Naive thymus-derived CD4-positive, alpha-beta T cell (primary cell): Measurements from ENCODE around the gene CELSR2. TPM values are rescaled to one million over a fixed set of nuclear protein-coding genes. Genes with fewer than 3 reads are reported as not detected.

Experiments
- ATAC-seq: fragments of 150-1000 bp; cut with Tn5 transposase; 2 replicates; pipeline ENCODE4 v1.10.0; 2021; ENCODE audit warnings: mild to moderate bottlenecking, moderate library complexity
- CTCF ChIA-PET: fragments of 350-600 bp; sonication (Branson Sonifier 250); formaldehyde crosslinking; loops from one replicate; lab custom pipeline; 2021; ENCODE audit warnings: antibody characterized with exemption; lab: Charles Lee
- POLR2A ChIA-PET: fragments of 350-600 bp; sonication (Branson Sonifier 250); formaldehyde crosslinking; loops from one replicate; lab custom pipeline; 2021; ENCODE audit warnings: antibody characterized with exemption, inconsistent platforms; lab: Charles Lee
- DNase-seq, 9 donors: peaks; one replicate each; pipeline versions ENCODE4 v3.0.0 to v3.0.0-alpha.2; 2020 to 2022; ENCODE audit warnings: mixed read lengths in 1 of 9
- H3K27ac ChIP-seq: one replicate; pipeline ENCODE4 v1.7.0; 2013; ENCODE audit warnings: mild to moderate bottlenecking, low read depth, low read length, moderate library complexity
- H3K27me3 ChIP-seq, 2 donors: one replicate each; pipeline ENCODE4 v1.7.0; 2013; ENCODE audit warnings: low read length in 2 of 2, mild to moderate bottlenecking in 2 of 2, moderate library complexity in 2 of 2; ENCODE audit not compliant: control insufficient read depth in 2 of 2, insufficient read depth in 2 of 2
- H3K36me3 ChIP-seq, 3 experiments: 1 replicate in 2 of 3; 2 replicates in 1 of 3; pipeline ENCODE4 v1.7.0; 2013; ENCODE audit warnings: low read length in 3 of 3, mild to moderate bottlenecking in 3 of 3, moderate library complexity in 1 of 3; ENCODE audit not compliant: insufficient read depth in 3 of 3, control insufficient read depth in 2 of 3
- H3K4me1 ChIP-seq, 2 donors: one replicate each; pipeline ENCODE4 v1.7.0; 2013; ENCODE audit warnings: low read length in 2 of 2, mild to moderate bottlenecking in 2 of 2, moderate library complexity in 1 of 2; ENCODE audit not compliant: control insufficient read depth in 2 of 2, insufficient read depth in 2 of 2
- H3K4me3 ChIP-seq: 2 replicates; pipeline ENCODE4 v1.7.0; 2013; ENCODE audit warnings: mild to moderate bottlenecking, low read length
- H3K9me3 ChIP-seq, 3 experiments: 1 replicate in 2 of 3; 2 replicates in 1 of 3; pipeline ENCODE4 v1.7.0; 2013; ENCODE audit warnings: low read length in 3 of 3; ENCODE audit not compliant: control insufficient read depth in 2 of 3
- H3K27ac Mint-ChIP-seq, 9 donors: one replicate each; pipeline ENCODE4 v1.8.0; 2020 to 2022; ENCODE audit warnings: mixed read lengths in 9 of 9, mild to moderate bottlenecking in 8 of 9, moderate library complexity in 5 of 9, inconsistent platforms in 2 of 9
- H3K27me3 Mint-ChIP-seq, 5 donors: one replicate each; pipeline ENCODE4 v1.8.0; 2021 to 2022; ENCODE audit warnings: mixed read lengths in 5 of 5, mild to moderate bottlenecking in 1 of 5
- H3K36me3 Mint-ChIP-seq, 5 donors: one replicate each; pipeline ENCODE4 v1.8.0; 2020 to 2022; ENCODE audit warnings: mixed read lengths in 5 of 5, mild to moderate bottlenecking in 3 of 5, inconsistent platforms in 1 of 5
- H3K4me1 Mint-ChIP-seq, 7 donors: one replicate each; pipeline ENCODE4 v1.8.0; 2020 to 2022; ENCODE audit warnings: mixed read lengths in 7 of 7, mild to moderate bottlenecking in 3 of 7, inconsistent platforms in 1 of 7
- H3K4me3 Mint-ChIP-seq, 10 donors: one replicate each; pipeline ENCODE4 v1.8.0; 2020 to 2022; ENCODE audit warnings: mild to moderate bottlenecking in 10 of 10, mixed read lengths in 10 of 10, moderate library complexity in 6 of 10, inconsistent platforms in 2 of 10
- H3K9me3 Mint-ChIP-seq, 11 donors: one replicate each; pipeline ENCODE4 v1.8.0; 2020 to 2022; ENCODE audit warnings: mixed read lengths in 11 of 11, mild to moderate bottlenecking in 4 of 11, inconsistent platforms in 1 of 11, moderate library complexity in 1 of 11
- intact Hi-C, 2 donors: fragments of 100-400 bp; cut with micrococcal nuclease; formaldehyde crosslinking; loops; one replicate each; pipeline ENCODE4 v1.15.1; 2023
- polyA plus RNA-seq, 2 donors: library from polyadenylated mRNA; unstranded; fragments of 300-500 nt; fragmentation: Illumina TruSeq; gene quantifications; one replicate each; pipeline ENCODE4 v1.2.3, GENCODE V29; 2021
- total RNA-seq, 6 experiments: library from RNA in 5 of 6; stranded (reverse) in 5 of 6; gene quantifications; 1 replicate in 5 of 6; 2 replicates in 1 of 6; pipeline ENCODE4 v1.2.3 and lab custom pipeline; 2021 to 2026

The CELSR2 gene
- total and polyA plus RNA-seq, 7 experiments from 2014 or later, result 0.17 to 6.4 (median 3.1) TPM

- intact Hi-C loops, result no loop called here
- Histone ChIP-seq H3K4me1 (peaks cover 0 to 1% of the 10 kb centered on the region in 2 donors), H3K27ac (no peak overlapping the region), H3K4me3 (no peak overlapping the region), H3K36me3 (peaks cover 0 to 4% (median 0%) of the 10 kb centered on the region in 3 experiments), H3K9me3 (no peaks in the 10 kb centered on the region), H3K27me3 (no peaks in the 10 kb centered on the region)
- Mint-ChIP-seq H3K9me3 (peaks cover 0 to under 1% (median 0%) of the 10 kb centered on the region in 11 donors), H3K4me3 (peak overlapping the region in 1 of 10 donors; percentile 62), H3K27me3 (peaks cover 0 to 11% (median 0%) of the 10 kb centered on the region in 5 donors), H3K36me3 (no peaks in the 10 kb centered on the region), H3K27ac (no peak overlapping the region), H3K4me1 (peaks cover 0 to 27% (median 13%) of the 10 kb centered on the region in 7 donors)
- POLR2A ChIA-PET, result no interaction called here
- CTCF ChIA-PET, result interaction anchor here (1.6 kb wide), 1 partner anchor 277 kb away, joined by 5 read pairs; no protein-coding TSS in a partner anchor
- no peak for DNase-seq
- no peak for ATAC-seq
Measured at GRCh38 chr1:109255678-109256077, 6.3 kb downstream of the CELSR2 start.

- DNase-seq (no peak), ATAC-seq (no peak)
- Histone ChIP-seq H3K36me3 (peaks cover 0 to 4% (median 0%) of the 10 kb centered on the region in 3 experiments), H3K27me3 (no peaks in the 10 kb centered on the region), H3K27ac (no peak overlapping the region), H3K4me1 (no peaks in the 10 kb centered on the region), H3K4me3 (no peak overlapping the region), H3K9me3 (no peaks in the 10 kb centered on the region)
- Mint-ChIP-seq H3K4me3 (no peak overlapping the region), H3K9me3 (no peaks in the 10 kb centered on the region), H3K4me1 (peaks cover 0 to 27% (median 11%) of the 10 kb centered on the region in 7 donors), H3K27me3 (peaks cover 0 to 7% (median 0%) of the 10 kb centered on the region in 5 donors), H3K27ac (no peak overlapping the region), H3K36me3 (no peaks in the 10 kb centered on the region)
- ChIA-PET CTCF (interaction anchor here (0.9 to 1.6 kb wide), 2 partner anchors 142 to 277 kb away, joined by 3 to 5 read pairs; no protein-coding TSS in a partner anchor), POLR2A (interaction anchor here (0.8 kb wide), 1 partner anchor 241 kb away, joined by 3 read pairs; no protein-coding TSS in a partner anchor)
- intact Hi-C loops, result no loop called here
Measured at GRCh38 chr1:109256085-109256484, 6.7 kb downstream of the CELSR2 start.

GRCh38 chr1:109256971-109257681 is 7.8 kb downstream of the CELSR2 start:
- H3K36me3 Mint-ChIP-seq, result no peaks in the 10 kb centered on the region
- Histone ChIP-seq H3K4me3 (no peak overlapping the region), H3K9me3 (no peaks in the 10 kb centered on the region), H3K4me1 (no peaks in the 10 kb centered on the region), H3K27me3 (no peaks in the 10 kb centered on the region), H3K36me3 (peaks cover 0 to 4% (median 0%) of the 10 kb centered on the region in 3 experiments), H3K27ac (no peak overlapping the region)
- ChIA-PET CTCF (interaction anchor here (0.9 to 1.6 kb wide), 2 partner anchors 141 to 276 kb away, joined by 3 to 5 read pairs; no protein-coding TSS in a partner anchor), POLR2A (no interaction called here)
- no peaks in the 10 kb centered on the region for H3K27me3 Mint-ChIP-seq
- H3K4me3 Mint-ChIP-seq, result no peak overlapping the region
- peak overlapping the region in 1 of 9 donors; percentile 31 for H3K27ac Mint-ChIP-seq
- intact Hi-C loops, result no loop called here
- no peaks in the 10 kb centered on the region for H3K9me3 Mint-ChIP-seq
- DNase-seq (no peak), ATAC-seq (no peak)
- peaks cover 0 to 27% (median 6%) of the 10 kb centered on the region in 7 donors for H3K4me1 Mint-ChIP-seq

GRCh38 chr1:109257682-109258421 is 8.5 kb downstream of the CELSR2 start:
- peaks cover 0 to 21% (median 5%) of the 10 kb centered on the region in 7 donors for H3K4me1 Mint-ChIP-seq
- ATAC-seq, result no peak
- intact Hi-C loops, result no loop called here
- no peaks in the 10 kb centered on the region for H3K9me3 ChIP-seq
- no peaks in the 10 kb centered on the region for H3K4me1 ChIP-seq
- DNase-seq, result no peak
- H3K36me3 ChIP-seq, result peaks cover 0 to 4% (median 0%) of the 10 kb centered on the region in 3 experiments
- H3K9me3 Mint-ChIP-seq, result no peaks in the 10 kb centered on the region
- no peak overlapping the region for H3K4me3 Mint-ChIP-seq
- no peaks in the 10 kb centered on the region for H3K27me3 ChIP-seq
- no peak overlapping the region for H3K4me3 ChIP-seq
- ChIA-PET CTCF (interaction anchor here (1.6 kb wide), 1 partner anchor 275 kb away, joined by 5 read pairs; no protein-coding TSS in a partner anchor), POLR2A (no interaction called here)
- no peaks in the 10 kb centered on the region for H3K36me3 Mint-ChIP-seq
- no peak overlapping the region for H3K27ac ChIP-seq
- no peak overlapping the region for H3K27ac Mint-ChIP-seq
- no peaks in the 10 kb centered on the region for H3K27me3 Mint-ChIP-seq

GRCh38 chr1:109258481-109259466 is 9.4 kb downstream of the CELSR2 start:
- ChIA-PET POLR2A (no interaction called here), CTCF (interaction anchor here (1.1 kb wide), 1 partner anchor 141 kb away, joined by 3 read pairs; no protein-coding TSS in a partner anchor)
- H3K27me3 ChIP-seq, result no peaks in the 10 kb centered on the region
- intact Hi-C loops, result no loop called here
- H3K4me1 ChIP-seq, result no peaks in the 10 kb centered on the region
- Mint-ChIP-seq H3K4me3 (no peak overlapping the region), H3K27me3 (no peaks in the 10 kb centered on the region), H3K36me3 (no peaks in the 10 kb centered on the region), H3K9me3 (no peaks in the 10 kb centered on the region), H3K27ac (peak overlapping the region in 1 of 9 donors; percentile 21), H3K4me1 (peaks cover 4 to 14% (median 7%) of the 10 kb centered on the region in 7 donors)
- no peak overlapping the region for H3K4me3 ChIP-seq
- DNase-seq (no peak), ATAC-seq (no peak)
- no peaks in the 10 kb centered on the region for H3K9me3 ChIP-seq
- peaks cover 0 to 4% (median 0%) of the 10 kb centered on the region in 3 experiments for H3K36me3 ChIP-seq
- no peak overlapping the region for H3K27ac ChIP-seq
